Neutrophil (primary cell): ENCODE results near the gene C12orf57.
"Not testable (repeated sequence)": the region's sequence is repeated elsewhere in the genome, so short reads cannot be mapped to it uniquely, and the experiment has no call there.

ENCODE experiments used
- H3K27ac ChIP-seq: fragments of 200-600 bp; sonication (generic); 2 replicates; pipeline ENCODE4 v1.5.1; 2016; ENCODE audit warnings: mild to moderate bottlenecking, moderate library complexity
- H3K27me3 ChIP-seq: fragments of 200-600 bp; sonication (generic); 2 replicates; pipeline ENCODE4 v1.6.0; 2016; ENCODE audit warnings: mild to moderate bottlenecking
- H3K36me3 ChIP-seq: fragments of 200-600 bp; sonication (generic); 2 replicates; pipeline ENCODE4 v1.5.1; 2017
- H3K4me1 ChIP-seq, 2 experiments: fragments of 200-600 bp in 1 of 2; sonication (generic) in 1 of 2; 1 replicate in 1 of 2; 2 replicates in 1 of 2; pipeline versions ENCODE4 v1.5.1 to v1.6.1; 2013 to 2016; ENCODE audit warnings: low read depth in 1 of 2, low read length in 1 of 2, mild to moderate bottlenecking in 1 of 2, moderate library complexity in 1 of 2; ENCODE audit not compliant: control insufficient read depth in 1 of 2, insufficient read depth in 1 of 2
- H3K4me3 ChIP-seq, 2 experiments: fragments of 200-600 bp in 1 of 2; sonication (generic) in 1 of 2; 1 replicate in 1 of 2; 2 replicates in 1 of 2; pipeline ENCODE4 v1.5.1; 2013 to 2016; ENCODE audit warnings: low read depth in 1 of 2, low read length in 1 of 2, mild to moderate bottlenecking in 1 of 2, moderate library complexity in 1 of 2
- H3K9me3 ChIP-seq: fragments of 200-600 bp; sonication (generic); 2 replicates; pipeline ENCODE4 v1.5.1; 2016
- TF ChIP-seq, protein P1 (sequence below): fragments of 200-600 bp; sonication (generic); IDR thresholded peaks from 2 replicates; pipeline ENCODE4 v1.5.1; 2016; ENCODE audit warnings: antibody characterized with exemption

The C12orf57 gene

DNA sequence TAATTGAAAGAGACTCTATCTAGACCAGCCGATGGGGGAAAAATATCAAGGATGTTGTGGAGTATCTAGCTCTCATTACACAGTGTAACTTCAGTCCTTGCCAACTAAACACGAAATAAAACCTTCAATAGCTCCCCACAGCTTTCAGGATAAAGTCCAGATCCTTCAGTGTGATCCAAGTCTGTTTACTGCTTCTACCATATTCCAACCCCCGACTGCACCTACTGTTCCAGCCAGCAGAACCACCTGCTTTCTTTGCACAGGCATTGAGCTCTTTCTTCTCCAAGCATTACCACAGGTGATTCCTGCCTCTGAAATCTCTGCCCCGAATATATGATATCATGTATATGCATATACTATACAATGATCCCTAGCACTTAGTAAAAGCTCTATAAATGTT, 41.4 kb upstream of the C12orf57 start:
- H3K36me3 ChIP-seq: no peaks in the 10 kb centered on the region
- H3K4me3 ChIP-seq: no peak overlapping the region
- TF ChIP-seq, protein P1, sequence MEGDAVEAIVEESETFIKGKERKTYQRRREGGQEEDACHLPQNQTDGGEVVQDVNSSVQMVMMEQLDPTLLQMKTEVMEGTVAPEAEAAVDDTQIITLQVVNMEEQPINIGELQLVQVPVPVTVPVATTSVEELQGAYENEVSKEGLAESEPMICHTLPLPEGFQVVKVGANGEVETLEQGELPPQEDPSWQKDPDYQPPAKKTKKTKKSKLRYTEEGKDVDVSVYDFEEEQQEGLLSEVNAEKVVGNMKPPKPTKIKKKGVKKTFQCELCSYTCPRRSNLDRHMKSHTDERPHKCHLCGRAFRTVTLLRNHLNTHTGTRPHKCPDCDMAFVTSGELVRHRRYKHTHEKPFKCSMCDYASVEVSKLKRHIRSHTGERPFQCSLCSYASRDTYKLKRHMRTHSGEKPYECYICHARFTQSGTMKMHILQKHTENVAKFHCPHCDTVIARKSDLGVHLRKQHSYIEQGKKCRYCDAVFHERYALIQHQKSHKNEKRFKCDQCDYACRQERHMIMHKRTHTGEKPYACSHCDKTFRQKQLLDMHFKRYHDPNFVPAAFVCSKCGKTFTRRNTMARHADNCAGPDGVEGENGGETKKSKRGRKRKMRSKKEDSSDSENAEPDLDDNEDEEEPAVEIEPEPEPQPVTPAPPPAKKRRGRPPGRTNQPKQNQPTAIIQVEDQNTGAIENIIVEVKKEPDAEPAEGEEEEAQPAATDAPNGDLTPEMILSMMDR: no peak
- no peaks in the 10 kb centered on the region for H3K27me3 ChIP-seq
- H3K9me3 ChIP-seq: no peaks in the 10 kb centered on the region
- H3K4me1 ChIP-seq: peaks cover 34 to 38% of the 10 kb centered on the region in 2 experiments
- no peak overlapping the region for H3K27ac ChIP-seq

DNA sequence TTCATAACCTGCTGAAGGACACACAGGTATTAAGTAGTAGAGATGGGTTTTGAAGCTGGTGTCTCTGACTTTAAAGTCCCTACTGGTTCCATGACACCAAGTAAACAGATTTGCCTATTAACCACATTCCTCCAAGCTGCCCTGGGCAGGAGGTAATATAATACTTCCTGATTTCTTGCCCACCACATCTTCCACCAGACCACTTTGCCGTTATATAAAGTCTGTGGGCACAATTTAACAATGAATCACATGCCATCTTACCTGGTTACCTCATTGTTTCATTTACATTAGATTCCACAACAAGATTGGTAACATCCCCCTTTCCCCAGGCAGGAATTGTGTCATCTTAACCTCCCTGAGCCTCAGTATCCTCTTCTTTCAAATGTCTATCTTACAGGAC, 40.1 kb upstream of the C12orf57 start:
- H3K36me3 ChIP-seq: no peaks in the 10 kb centered on the region
- H3K27ac ChIP-seq: peak overlapping the region; percentile 79
- H3K9me3 ChIP-seq: no peaks in the 10 kb centered on the region
- H3K4me3 ChIP-seq: no peak overlapping the region
- TF ChIP-seq, protein P1: no peak
- peaks cover 34 to 38% of the 10 kb centered on the region in 2 experiments for H3K4me1 ChIP-seq
- no peaks in the 10 kb centered on the region for H3K27me3 ChIP-seq

DNA sequence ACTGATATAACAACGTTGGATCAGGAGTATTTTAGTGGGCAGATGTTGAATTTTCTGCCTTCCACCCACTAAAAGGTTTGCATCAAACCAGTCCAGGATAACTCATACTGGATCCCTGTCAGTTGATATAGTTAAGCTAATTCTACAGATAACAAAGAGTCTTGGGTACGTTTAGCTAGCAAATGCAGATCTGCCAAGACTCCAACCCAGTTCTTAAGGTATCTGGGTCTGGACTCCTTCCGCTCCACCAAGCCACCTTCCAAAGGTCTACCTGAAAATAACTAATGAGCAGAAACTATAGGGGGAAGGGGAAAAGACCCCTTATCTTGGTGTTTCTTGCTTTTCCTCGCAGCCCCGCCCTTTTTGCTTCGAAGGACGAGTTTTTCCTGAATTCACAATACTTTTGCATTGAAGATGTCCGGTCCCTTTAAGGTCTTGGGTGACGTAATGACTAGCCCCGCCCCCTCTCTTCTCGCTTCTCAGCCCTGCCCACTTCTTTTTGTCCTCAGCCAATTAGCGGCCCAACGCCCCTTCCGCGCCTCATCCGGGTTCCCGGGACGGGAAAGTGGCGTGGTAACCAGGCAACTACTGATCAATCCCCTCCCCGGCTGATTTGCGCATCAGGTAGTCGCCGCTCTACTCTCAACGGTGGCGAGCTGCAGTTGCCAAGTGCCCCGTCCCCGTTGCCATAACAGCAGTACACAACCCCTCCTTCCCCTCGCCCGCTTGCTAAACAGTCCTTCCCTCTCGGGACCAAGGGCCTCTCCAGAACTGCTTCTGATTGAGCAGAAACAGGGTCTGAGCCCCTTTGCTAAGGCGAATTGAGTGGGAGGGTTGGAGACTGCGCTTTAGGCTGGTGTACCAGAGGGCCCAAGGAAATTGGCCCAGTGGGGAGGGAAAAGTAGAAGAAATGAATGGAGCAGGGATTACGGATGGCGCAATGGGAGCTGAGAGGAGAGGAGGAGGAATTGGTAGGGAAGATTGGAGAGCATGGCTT, 39.2 kb upstream of the C12orf57 start, which contains the start of gene LRRC23:
LRRC23 (plus strand) TSS at position 543 of the 997 bp plus-strand sequence. CDS start 812 bp downstream, outside the sequence.
- H3K9me3 ChIP-seq: no peaks in the 10 kb centered on the region
- TF ChIP-seq, protein P1: peak; percentile 27
- H3K27me3 ChIP-seq: no peaks in the 10 kb centered on the region
- H3K4me1 ChIP-seq: peaks cover 29 to 31% of the 10 kb centered on the region in 2 experiments
- peak within 1 kb of the TSS; percentile 79 for H3K27ac ChIP-seq
- no peaks in the 10 kb centered on the region for H3K36me3 ChIP-seq
- peak within 1 kb of the TSS; percentile 77 to 80 for H3K4me3 ChIP-seq

DNA sequence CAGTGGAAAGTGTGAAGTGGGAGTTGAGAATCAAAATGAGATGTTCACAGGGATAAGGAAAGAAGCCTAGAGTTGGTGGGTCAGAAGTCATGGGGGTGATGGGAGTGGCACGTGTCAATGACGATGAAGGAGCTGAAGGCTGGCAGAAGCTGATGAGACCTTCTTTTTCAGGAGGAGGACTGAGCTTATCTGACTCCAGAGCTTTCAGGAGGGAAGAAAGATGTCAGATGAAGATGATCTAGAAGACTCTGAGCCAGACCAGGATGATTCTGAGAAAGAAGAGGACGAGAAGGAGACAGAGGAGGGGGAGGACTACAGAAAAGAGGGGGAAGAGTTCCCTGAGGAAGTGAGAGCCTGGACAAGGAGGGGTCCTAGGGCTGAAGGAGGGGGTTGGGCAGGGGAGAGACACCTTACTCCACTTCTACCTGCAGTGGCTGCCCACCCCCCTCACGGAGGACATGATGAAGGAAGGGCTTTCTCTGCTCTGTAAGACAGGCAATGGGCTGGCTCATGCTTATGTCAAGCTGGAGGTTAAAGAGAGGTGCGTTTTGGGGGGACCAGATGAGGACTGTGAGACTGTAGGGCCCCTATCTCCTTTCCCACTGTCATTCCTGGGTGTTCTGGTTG, 38.3 kb upstream of the C12orf57 start:
- peak overlapping the region; percentile 77 to 80 for H3K4me3 ChIP-seq
- H3K36me3 ChIP-seq: no peaks in the 10 kb centered on the region
- peak overlapping the region; percentile 79 for H3K27ac ChIP-seq
- TF ChIP-seq, protein P1: no peak
- peaks cover 9% of the 10 kb centered on the region for H3K27me3 ChIP-seq
- no peaks in the 10 kb centered on the region for H3K9me3 ChIP-seq
- peaks cover 21% of the 10 kb centered on the region in 2 experiments for H3K4me1 ChIP-seq

DNA sequence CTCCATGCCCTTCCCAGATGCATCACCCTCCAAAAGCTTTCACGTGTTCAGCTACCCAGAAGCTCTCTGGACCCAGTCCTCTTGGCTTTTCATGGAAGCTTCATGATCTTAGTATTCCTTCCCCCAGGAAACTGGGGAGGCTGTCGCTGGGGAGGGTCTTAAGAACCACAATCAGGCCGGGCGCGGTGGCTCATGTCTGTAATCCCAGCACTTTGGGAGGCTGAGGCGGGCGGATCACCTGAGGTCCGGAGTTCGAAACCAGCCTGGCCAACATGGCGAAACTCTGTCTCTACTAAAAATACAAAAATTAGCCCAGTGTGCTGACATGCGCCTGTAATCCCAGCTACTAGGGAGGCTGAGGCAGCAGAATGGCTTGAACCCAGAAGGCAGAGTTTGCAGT, 35.7 kb upstream of the C12orf57 start:
- not testable (repeated sequence) for H3K36me3 ChIP-seq, H3K4me3 ChIP-seq, H3K27ac ChIP-seq, H3K9me3 ChIP-seq
- peaks cover 35% of the 10 kb centered on the region for H3K27me3 ChIP-seq
- peaks cover 20 to 21% of the 10 kb centered on the region in 2 experiments for H3K4me1 ChIP-seq
